GM21528 (cell line): ENCODE measurements around the gene DHX57.

Experiments
- ATAC-seq: cut with Tn5 transposase; IDR thresholded peaks from one replicate; pipeline ENCODE4 v1.9.1; 2021; ENCODE audit warnings: mild to moderate bottlenecking, moderate library complexity; ENCODE audit not compliant: unreplicated experiment, low FRiP score

The DHX57 gene, protein sequence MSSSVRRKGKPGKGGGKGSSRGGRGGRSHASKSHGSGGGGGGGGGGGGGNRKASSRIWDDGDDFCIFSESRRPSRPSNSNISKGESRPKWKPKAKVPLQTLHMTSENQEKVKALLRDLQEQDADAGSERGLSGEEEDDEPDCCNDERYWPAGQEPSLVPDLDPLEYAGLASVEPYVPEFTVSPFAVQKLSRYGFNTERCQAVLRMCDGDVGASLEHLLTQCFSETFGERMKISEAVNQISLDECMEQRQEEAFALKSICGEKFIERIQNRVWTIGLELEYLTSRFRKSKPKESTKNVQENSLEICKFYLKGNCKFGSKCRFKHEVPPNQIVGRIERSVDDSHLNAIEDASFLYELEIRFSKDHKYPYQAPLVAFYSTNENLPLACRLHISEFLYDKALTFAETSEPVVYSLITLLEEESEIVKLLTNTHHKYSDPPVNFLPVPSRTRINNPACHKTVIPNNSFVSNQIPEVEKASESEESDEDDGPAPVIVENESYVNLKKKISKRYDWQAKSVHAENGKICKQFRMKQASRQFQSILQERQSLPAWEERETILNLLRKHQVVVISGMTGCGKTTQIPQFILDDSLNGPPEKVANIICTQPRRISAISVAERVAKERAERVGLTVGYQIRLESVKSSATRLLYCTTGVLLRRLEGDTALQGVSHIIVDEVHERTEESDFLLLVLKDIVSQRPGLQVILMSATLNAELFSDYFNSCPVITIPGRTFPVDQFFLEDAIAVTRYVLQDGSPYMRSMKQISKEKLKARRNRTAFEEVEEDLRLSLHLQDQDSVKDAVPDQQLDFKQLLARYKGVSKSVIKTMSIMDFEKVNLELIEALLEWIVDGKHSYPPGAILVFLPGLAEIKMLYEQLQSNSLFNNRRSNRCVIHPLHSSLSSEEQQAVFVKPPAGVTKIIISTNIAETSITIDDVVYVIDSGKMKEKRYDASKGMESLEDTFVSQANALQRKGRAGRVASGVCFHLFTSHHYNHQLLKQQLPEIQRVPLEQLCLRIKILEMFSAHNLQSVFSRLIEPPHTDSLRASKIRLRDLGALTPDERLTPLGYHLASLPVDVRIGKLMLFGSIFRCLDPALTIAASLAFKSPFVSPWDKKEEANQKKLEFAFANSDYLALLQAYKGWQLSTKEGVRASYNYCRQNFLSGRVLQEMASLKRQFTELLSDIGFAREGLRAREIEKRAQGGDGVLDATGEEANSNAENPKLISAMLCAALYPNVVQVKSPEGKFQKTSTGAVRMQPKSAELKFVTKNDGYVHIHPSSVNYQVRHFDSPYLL (N-terminal part only)

DNA sequence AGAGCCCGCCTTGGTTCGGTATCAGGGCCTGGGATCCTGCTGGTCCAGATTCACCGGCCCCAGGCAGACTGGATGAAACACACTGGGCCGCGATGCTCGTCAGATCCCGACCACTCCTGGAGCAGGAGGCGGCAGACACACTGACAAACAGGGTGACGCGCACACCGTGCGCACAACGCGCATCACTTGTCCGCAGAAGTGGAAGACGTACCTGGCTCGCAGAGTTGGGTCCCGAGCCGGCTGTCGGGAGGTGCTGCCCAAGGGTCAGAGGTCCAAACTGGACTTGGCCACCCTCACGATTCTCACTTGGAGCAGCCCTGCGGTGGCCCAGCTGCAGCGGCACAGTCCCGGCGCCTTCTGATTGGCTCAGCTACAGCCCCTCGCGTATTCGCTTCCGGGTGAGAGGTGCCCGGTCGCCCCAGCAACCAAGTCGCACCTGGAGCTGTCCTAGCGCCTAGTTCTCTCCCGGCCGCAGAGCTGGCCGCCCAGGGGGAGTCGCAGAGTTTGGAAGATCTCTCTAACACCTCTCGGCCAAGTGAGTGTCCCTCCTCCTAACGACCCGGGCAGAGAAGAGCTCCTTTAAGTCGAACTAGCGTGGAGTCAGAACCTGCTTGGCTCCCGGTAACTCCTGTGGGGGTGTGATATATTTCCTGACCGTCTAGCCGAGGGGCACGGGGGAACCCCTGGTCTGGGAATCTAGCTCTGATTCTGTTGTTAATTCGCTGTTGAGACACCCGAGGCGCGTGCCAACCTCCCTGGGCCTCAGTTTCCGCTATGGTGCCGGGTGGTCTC lies at the start of gene DHX57, which contains the start of gene MORN2:
Gene DHX57, minus strand, starts transcription at position 359 of the 792 bp plus-strand sequence. CDS start 7,529 bp downstream, outside the sequence.
Gene MORN2, plus strand, starts transcription at position 401 of the 792 bp plus-strand sequence.
- peak; percentile 100 for ATAC-seq

DNA sequence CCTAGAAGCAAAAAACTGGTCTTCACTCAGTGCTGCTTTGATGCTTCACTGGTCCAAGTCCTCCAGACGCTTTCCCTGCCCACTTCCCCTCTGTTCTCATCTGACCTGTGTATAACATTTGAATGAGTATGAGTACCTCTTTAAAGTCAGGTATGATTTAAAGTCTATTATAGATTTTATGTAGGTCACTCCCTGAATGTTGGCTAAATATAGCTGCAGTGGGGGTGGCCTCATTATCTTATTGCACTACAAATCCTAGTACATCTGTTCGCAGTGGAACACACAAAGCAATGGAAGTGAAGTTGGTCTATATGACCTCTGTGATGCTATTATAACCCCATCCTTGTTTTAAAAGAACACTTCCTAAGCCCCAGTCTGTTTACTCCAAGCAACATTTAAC lies 47.2 kb upstream of the DHX57 start:
- no peak for ATAC-seq

DNA sequence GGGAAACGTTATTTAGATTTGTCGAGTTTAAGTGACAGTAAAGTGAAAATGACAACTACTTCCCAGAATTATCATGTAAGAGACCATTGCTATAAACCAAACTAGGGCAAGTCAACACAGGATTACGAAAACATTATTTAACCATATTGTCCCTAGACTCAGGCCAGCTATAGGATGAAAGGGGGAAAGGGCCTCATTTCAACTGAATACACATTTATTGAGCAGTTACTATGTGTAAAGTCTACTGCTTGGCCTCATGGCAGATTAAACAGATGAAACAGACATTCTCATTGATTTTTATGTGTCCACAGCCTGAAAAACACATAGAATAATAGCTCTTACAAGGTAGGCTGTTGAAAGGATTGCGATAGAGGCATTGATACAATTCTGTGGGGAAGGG lies 46.7 kb upstream of the DHX57 start:
- ATAC-seq = no peak

DNA sequence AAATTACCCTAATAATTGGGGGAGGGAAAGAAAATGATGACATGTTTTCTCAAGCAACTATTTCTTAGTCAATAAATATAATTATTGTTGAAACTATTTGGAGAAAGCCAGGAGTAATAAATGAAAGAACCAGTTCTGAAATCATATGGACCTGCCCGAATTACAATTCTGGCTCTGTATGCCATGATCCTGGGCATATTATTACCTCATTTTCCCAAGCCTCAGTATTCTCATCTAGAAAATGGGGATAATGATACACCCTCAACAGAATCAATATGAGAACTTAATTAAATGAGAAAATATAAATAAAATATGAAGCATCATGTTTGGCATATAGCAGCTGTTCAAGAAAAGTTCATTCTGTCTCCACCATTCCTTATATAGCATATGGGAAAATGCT lies 36.9 kb upstream of the DHX57 start:
- no peak for ATAC-seq

DNA sequence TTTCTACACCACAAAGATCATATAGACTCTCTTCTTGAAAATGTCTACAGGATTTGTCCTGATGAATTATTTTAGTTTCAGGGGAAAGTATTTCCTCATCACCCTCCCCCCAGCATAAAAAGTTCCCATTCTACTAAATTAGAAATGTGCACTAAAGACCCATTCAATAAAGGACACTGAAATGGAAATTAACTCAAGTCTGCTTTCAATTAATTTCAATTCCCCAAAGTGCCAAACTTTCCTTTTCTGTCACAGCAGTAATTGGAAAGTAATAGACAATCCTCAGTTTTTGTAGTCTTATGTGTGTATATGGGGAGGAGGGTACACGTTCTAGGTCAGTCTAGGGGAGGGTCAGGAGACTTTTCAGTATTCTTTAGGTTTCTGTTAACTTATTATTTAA lies 35.5 kb upstream of the DHX57 start:
- no peak for ATAC-seq

DNA sequence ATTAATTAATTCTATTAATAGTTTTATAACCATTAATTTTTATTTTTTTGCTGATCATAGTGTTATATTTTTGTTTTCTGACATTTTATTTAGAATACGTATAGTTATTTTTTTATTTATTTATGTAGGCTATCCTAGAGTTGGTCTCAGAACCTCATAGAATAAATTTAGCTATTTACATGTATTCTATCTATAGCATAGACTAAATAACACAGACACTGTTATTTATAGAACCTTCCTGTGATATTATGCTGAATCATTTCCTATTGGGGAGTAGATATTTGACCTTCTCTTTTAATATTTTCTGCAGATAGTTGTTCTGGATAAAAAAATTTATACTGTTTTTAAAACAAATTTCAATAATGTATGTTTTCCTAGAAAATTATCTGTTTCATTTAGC lies 34.1 kb upstream of the DHX57 start:
- ATAC-seq = no peak

DNA sequence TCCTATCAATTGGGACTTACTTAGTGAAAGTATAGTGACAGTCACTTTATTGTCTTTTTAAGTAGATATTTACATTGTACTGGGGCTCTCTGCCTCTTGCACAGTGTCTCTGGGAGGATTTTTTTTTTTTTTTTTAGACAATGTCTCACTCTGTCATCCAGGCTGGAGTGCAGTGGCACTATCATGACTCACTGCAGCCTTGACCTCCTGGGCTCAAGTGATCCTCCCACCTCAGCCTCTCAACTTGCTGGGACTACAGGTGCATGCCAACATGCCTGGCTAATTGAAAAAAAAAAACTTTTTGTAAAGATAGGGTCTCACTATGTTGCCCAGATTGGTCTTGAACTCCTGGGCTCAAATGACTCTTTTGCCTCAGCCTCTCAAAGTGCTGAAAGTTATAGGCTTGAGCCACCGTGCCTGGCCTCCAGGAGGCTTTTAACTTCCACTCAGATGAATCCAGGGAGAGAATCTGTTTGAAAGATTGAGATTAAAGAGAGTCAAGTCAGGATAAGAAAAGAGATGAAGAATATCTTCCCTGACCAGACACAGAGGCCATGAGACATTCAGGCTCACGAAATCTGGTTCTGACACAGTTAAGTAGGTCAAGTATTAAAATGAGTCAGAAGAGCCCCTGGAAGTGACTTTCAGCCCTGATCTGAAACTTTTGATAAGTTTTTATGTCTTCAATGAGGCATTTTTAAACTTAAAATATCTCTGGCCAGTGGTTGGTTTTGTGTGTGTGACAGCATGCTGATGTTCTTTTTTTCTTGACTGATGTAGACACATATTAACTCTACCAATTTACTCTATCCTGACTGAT lies 32.2 kb upstream of the DHX57 start:
- ATAC-seq = peak; percentile 88

DNA sequence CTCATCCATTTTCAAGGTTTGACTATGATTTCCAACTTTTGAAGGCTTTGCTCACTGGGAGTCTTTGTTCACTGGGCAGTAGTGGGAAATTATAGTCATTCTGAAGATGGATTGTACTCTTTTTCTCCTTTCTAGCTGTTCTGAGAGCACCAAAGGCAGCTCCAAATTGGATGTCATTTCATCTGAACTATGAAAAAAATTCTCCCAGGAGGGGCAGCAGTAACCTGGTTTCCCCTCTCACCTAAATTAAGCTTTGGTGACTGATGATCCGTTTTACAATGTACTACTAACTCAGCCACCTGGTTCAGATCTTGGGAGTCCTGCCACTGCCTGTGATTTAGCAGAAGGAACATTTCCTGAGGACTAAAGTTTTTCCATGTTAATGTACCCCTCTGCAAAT lies 31.5 kb upstream of the DHX57 start:
- ATAC-seq = no peak

DNA sequence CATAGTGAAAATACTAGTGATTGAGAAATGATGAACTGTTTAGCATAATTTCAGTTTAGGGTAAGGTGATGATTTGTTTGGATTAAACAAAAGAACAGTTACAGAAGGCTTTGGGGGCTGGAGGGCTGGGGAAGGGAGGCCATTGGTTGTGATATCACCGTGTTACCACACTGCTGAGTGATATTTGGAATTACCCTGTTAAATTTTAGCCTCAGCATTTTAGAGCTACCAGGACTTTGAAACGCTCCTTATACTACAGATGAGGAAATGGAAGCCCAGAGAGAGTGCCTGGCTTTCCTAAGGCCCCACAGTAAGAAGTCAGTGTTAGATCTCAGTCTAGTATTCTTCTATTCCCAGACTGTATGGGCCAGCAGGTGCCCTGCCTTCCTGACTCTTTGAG lies 29.5 kb upstream of the DHX57 start:
- ATAC-seq = no peak

DNA sequence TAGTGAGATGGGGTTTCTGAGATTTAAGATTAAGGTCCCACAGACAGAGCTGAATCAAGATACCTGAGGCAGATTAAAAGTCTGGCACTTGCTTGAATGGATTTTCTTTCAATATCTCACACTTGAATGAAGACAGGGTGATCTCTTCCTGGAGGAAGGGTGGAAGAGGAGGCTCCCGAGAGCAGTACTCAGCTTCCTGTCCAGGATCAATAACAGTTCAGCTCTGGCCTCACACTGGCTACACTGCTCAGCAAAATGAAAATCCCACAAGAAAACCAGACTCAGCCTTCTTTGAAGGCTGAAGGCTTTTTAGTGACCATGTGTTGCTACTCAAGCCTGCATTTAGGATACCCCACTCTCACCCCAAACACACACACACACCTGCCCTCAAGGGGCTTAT lies 25.0 kb upstream of the DHX57 start:
- no peak for ATAC-seq

DNA sequence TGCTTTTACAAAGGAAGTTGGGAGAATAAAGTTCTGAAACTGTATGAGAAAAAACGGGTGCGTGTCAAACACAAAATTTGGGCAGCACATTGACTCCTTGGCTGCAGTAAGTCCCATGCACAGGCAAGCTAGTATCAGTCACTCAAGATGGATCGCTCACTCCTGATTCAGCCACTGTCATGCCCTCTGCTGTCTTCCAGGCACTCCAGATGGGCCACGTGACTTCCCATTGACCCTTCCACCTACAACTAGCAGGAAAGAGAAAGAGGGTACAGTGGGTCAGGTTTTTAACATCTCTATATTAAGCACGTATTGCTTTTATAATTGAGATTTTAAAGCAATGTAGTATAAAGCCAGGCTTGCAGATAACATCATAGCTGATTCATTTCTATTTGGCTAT lies 22.5 kb upstream of the DHX57 start:
- no peak for ATAC-seq

DNA sequence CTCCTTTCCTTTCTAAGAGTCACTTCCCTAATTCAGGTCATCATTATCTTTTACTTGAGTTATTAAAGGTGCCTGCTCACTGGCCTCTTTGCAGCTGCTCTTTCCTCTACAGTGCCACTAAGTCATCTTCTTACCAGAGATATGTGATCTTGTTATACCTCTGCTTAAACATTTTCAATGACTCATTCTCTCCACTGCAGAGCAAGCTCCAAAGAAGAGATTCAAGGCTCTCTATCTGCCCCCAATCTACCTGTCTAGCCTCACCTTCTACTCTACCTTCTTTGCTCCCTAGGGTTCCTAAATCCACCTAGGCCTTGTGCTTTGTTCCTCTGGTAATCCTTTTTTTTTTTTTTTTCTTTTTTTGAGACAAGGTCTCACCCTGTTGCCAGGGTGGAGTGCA lies 17.1 kb upstream of the DHX57 start:
- no peak for ATAC-seq

DNA sequence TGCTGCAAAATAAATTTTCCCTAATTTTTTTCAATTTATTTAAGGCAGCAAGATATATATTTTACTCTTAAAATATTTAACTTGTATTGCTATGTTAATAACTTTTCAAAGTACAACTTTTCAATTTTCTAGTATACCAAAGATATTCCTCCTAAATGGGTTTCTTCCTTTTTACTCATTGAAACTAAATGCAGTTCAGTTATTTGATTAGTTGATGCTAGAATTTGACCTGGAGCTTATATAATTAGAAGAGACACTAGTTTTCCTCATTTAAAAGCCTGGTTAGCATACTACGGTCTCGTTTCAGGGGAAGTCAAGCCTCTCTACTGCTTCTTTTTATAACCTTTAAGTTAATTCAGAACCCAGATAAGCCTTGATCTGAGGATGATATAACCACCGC lies 13.8 kb upstream of the DHX57 start, which contains the start of gene ARHGEF33:
Gene ARHGEF33, plus strand, starts transcription at position 301 of the 400 bp plus-strand sequence. CDS start 29,573 bp downstream, outside the sequence.
- no peak for ATAC-seq

DNA sequence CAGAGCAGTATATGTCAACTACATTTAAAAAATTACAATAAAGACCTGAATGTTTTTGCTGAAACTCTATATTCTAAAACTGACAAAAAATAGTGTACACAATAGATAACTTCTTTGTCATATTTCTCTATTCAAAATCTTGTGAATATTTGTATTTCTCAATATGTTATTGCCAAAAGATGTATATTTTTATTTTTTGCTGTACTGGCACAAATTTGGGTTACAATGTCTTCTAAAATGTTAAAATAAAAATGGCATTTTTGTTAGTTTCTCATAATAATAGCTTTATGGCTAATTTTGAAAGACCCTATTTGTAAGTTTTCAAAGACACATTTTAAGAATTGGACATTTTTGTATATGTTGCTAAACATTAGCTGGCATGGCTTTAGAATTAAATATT lies 13.3 kb upstream of the DHX57 start:
- ATAC-seq = no peak

DNA sequence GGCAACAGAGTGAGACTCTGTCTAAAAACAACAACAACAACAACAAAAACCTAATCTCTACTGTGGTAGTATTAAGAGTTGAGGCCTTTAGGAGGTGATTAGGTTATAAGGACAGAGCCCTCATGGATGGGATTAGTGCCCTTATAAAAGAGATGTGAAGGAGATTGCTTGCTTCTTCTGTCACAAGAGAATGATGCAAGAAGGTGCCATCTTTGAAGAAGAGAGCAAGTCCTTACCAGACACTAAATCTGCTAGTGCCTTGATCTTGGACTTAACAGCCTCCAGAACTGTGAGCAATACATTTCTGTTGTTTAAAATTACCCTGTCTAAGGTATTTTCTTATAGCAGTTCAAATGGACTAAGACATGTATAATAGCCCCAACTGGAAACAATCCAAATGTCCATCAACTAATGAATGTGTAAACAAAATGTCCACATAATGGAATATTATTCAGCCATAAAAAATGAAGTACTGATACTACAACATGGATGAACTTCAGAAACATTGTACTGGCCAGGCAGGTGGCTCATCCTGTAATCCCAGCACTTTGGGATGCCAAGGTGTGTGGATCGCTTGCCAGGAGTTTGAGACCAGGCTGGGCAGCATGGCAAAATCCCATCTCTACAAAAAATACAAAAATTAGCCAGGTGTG lies 12.3 kb upstream of the DHX57 start:
- ATAC-seq = no peak

DNA sequence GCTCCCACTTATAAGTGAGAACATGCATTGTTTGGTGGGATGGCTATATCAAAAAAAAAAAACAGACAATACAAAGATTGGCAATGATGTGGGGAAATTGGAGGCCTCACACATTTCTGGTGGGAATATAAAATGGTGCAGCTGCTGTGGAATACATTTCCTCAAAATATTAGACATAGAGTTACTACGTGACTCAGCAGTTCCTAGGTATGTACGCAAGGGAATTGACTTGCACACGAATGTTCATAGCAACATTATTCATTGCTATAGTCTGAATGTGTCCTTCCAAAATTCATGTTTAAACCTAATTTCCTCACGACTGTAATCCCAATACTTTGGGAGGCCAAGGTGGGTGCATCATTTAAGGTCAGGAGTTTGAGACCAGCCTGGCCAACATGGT lies 11.6 kb upstream of the DHX57 start:
- no peak for ATAC-seq

DNA sequence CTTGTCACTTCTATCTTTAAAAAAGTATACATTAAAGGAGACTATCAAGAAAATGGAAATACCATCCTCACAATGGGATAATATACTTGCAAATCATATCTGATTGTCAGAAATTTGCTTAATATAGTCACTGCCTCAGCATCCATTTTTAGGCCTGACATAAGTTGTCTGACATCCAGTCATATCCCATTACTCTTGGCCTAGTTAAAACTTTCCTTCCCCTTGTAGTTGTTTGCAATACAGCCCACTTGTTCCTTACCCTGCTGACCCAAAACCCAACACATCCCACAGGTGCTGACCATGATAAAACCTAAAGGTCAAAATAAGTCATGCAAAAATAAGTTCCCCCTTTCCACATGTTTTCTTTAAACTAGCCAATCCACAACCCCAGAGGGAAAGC lies 10.3 kb upstream of the DHX57 start:
- no peak for ATAC-seq

DNA sequence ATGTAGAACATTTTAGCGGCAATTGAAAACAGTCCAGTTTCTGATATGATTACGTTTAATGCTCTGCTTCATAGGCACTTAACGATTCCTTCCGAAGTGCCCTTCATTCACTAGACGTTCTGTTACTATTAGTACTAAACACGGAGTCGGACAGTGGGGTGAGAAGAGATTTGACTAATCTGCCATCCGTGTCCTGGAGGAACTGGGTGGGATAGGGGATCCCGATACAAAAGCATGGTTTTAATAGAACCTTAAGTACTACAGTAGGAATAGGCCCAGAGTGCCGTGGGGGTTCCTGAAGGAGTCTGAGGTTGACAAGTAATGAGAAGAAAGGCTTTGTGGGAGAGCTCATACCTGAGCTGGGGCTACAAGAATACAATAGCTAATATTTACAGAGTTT lies 673 bp upstream of the DHX57 start:
- no peak for ATAC-seq

DNA sequence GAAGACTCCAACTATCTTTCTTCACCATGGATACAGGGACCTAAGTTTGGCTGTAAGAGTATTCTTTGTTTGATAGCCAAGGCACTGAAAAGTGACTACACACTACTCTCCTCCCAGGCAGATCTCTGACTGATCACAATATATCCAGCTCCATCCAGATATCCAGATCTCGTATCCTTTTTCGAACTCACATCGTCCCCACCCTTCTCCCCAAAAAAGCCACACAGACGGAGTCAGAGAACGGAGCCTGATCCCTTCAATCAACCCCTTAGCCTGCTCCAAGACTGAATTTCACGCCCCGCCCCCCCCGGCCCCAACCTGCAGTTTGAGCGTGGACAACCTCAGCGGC lies 533 bp downstream of the DHX57 start:
- no peak for ATAC-seq
